A549 (cell line): ENCODE measurements around the gene CCNI. TPM values are rescaled to one million over a fixed set of nuclear protein-coding genes. Genes with fewer than 3 reads are reported as not detected.

Experiments used
- ATAC-seq, 2 experiments: fragments of 200-7000 bp in 1 of 2; fragments of >200 bp in 1 of 2; cut with Nextera tagmentation in 1 of 2; cut with Tn5 transposase in 1 of 2; 3 replicates each; pipeline versions ENCODE4 v1.8.0 to v1.9.1; 2018 to 2020; ENCODE audit warnings: mild to moderate bottlenecking in 1 of 2, moderate library complexity in 1 of 2
- CTCF ChIA-PET: fragments of 300-600 bp; sonication (Branson Sonifier 250); formaldehyde crosslinking; extraction: SDS; loops from one replicate; lab custom pipeline; 2021; ENCODE audit warnings: antibody characterized with exemption, inconsistent platforms; lab: Yijun Ruan, JAX
- POLR2A ChIA-PET: fragments of 350-600 bp; formaldehyde crosslinking; extraction: SDS; loops from one replicate; lab custom pipeline; 2021; ENCODE audit warnings: antibody characterized with exemption, inconsistent platforms; lab: Yijun Ruan, JAX
- DNase-seq, 2 experiments: peaks; one replicate each; pipeline versions ENCODE4 v3.0.0 to v3.0.0-alpha.2; 2011 to 2016; ENCODE audit warnings: low read depth in 1 of 2, low spot score in 1 of 2
- FAIRE-seq: peaks from 2 replicates; lab custom pipeline; 2011; peaks lifted over from hg19 to GRCh38; lab: Jason Lieb, UNC
- H3K27ac ChIP-seq, 2 experiments: fragments of >200 bp; sonication (Bioruptor Twin); formaldehyde crosslinking; 3 replicates each; pipeline ENCODE4 v1.5.1; 2016 to 2017
- H3K4me1 ChIP-seq: fragments of >200 bp; sonication (Bioruptor Twin); formaldehyde crosslinking; 3 replicates; pipeline ENCODE4 v1.6.1; 2016
- H3K4me2 ChIP-seq: fragments of >200 bp; sonication (Bioruptor Twin); formaldehyde crosslinking; 3 replicates; pipeline ENCODE4 v1.6.1; 2016
- H3K4me3 ChIP-seq: fragments of >200 bp; sonication (Bioruptor Twin); formaldehyde crosslinking; 3 replicates; pipeline ENCODE4 v1.5.1; 2016
- H3K9me3 ChIP-seq: fragments of >200 bp; sonication (Bioruptor Twin); formaldehyde crosslinking; 3 replicates; pipeline ENCODE4 v1.6.1; 2016
- BHLHE40 ChIP-seq: IDR thresholded peaks from 2 replicates; pipeline ENCODE4 v1.6.1; 2012; ENCODE audit warnings: low read depth, low read length, inconsistent platforms
- CBX2 ChIP-seq: fragments of 200-600 bp; sonication (generic); IDR thresholded peaks from 2 replicates; pipeline ENCODE4 v1.6.1; 2016; ENCODE audit warnings: low read depth, mild to moderate bottlenecking, borderline replicate concordance
- CEBPB ChIP-seq, 2 experiments: fragments of >200 bp in 1 of 2; sonication (Bioruptor Twin) in 1 of 2; formaldehyde crosslinking in 1 of 2; IDR thresholded peaks; 2 replicates each; pipeline ENCODE4 v1.6.1; 2012 to 2016
- ESRRA ChIP-seq: fragments of 150-350 bp; IDR thresholded peaks from 2 replicates; pipeline ENCODE4 v1.6.1; 2014; ENCODE audit warnings: mild to moderate bottlenecking, low read length, borderline replicate concordance
- FOSB ChIP-seq: fragments of 250-450 bp; sonication (Bioruptor Pico); IDR thresholded peaks from 2 replicates; pipeline ENCODE4 v1.5.0; 2020; ENCODE audit warnings: mild to moderate bottlenecking, moderate library complexity
- FOXS1 ChIP-seq: fragments of 250-450 bp; sonication (Bioruptor Pico); IDR thresholded peaks from 2 replicates; pipeline ENCODE4 v1.5.0; 2020; ENCODE audit warnings: mild to moderate bottlenecking, moderate library complexity
- HEYL ChIP-seq: fragments of 250-450 bp; sonication (Bioruptor Pico); IDR thresholded peaks from 2 replicates; pipeline ENCODE4 v1.8.0; 2021; ENCODE audit warnings: mild to moderate bottlenecking, moderate library complexity
- HOXB13 ChIP-seq: fragments of 250-450 bp; sonication (Bioruptor Pico); IDR thresholded peaks from 2 replicates; pipeline ENCODE4 v1.5.0; 2020; ENCODE audit warnings: low read depth, mild to moderate bottlenecking, moderate library complexity
- JUNB ChIP-seq: fragments of >200 bp; sonication (Bioruptor Twin); formaldehyde crosslinking; IDR thresholded peaks from 2 replicates; pipeline ENCODE4 v1.6.1; 2016
- MAZ ChIP-seq: fragments of 150-350 bp; IDR thresholded peaks from 2 replicates; pipeline ENCODE4 v1.6.1; 2014; ENCODE audit warnings: antibody characterized with exemption, low read depth, low read length, borderline replicate concordance
- MYC ChIP-seq: IDR thresholded peaks from 2 replicates; pipeline ENCODE4 v1.6.1; 2012; ENCODE audit warnings: mild to moderate bottlenecking, inconsistent platforms, low read length, improper control_type of control experiment, borderline replicate concordance
- NPAS2 ChIP-seq: fragments of 250-450 bp; sonication (Bioruptor Pico); IDR thresholded peaks from 2 replicates; pipeline ENCODE4 v1.8.0; 2022; ENCODE audit warnings: mild to moderate bottlenecking, moderate library complexity, borderline replicate concordance
- PHF8 ChIP-seq: fragments of 200-600 bp; sonication (generic); IDR thresholded peaks from 2 replicates; pipeline ENCODE4 v1.6.1; 2016; ENCODE audit warnings: low read depth, mild to moderate bottlenecking, antibody characterized with exemption, moderate library complexity, borderline replicate concordance
- POLR2A ChIP-seq: IDR thresholded peaks from 2 replicates; pipeline ENCODE4 v1.6.1; 2012; ENCODE audit warnings: mild to moderate bottlenecking, low read length
- POLR2AphosphoS2 ChIP-seq: conservative IDR thresholded peaks from 2 replicates; pipeline ENCODE4 v1.6.1; 2012; ENCODE audit warnings: low read length, improper control_type of control experiment, inconsistent platforms
- RAD21 ChIP-seq, 2 experiments: fragments of >200 bp in 1 of 2; sonication (Bioruptor Twin) in 1 of 2; formaldehyde crosslinking in 1 of 2; IDR thresholded peaks in 1 of 2; conservative IDR thresholded peaks in 1 of 2; 2 replicates in 1 of 2; 3 replicates in 1 of 2; pipeline ENCODE4 v1.6.1; 2012 to 2018; ENCODE audit warnings: inconsistent platforms in 1 of 2
- RARB ChIP-seq: fragments of 250-450 bp; sonication (Bioruptor Pico); IDR thresholded peaks from 2 replicates; pipeline ENCODE4 v1.8.0; 2021; ENCODE audit warnings: mild to moderate bottlenecking, moderate library complexity
- RCOR1 ChIP-seq: fragments of 150-350 bp; IDR thresholded peaks from 2 replicates; pipeline ENCODE4 v1.6.1; 2014; ENCODE audit warnings: antibody characterized with exemption, low read length, low read depth
- REST ChIP-seq: fragments of 200-600 bp; sonication (generic); IDR thresholded peaks from 2 replicates; pipeline ENCODE4 v1.6.1; 2016; ENCODE audit warnings: antibody characterized with exemption, mild to moderate bottlenecking, moderate library complexity
- RFX5 ChIP-seq: fragments of 450-650 bp; IDR thresholded peaks from 2 replicates; pipeline ENCODE4 v1.7.1; 2014; ENCODE audit warnings: antibody characterized with exemption, mild to moderate bottlenecking, moderate library complexity
- RNF2 ChIP-seq: fragments of 200-600 bp; sonication (generic); IDR thresholded peaks from 2 replicates; pipeline ENCODE4 v1.6.1; 2016; ENCODE audit warnings: low read depth, mild to moderate bottlenecking, antibody characterized with exemption, moderate library complexity, borderline replicate concordance
- TFCP2L1 ChIP-seq: fragments of 250-450 bp; sonication (Bioruptor Pico); IDR thresholded peaks from 2 replicates; pipeline ENCODE4 v1.5.0; 2021; ENCODE audit warnings: mild to moderate bottlenecking
- TP53 ChIP-seq: fragments of 250-450 bp; sonication (Bioruptor Pico); IDR thresholded peaks from 2 replicates; pipeline ENCODE4 v1.5.0; 2021; ENCODE audit warnings: mild to moderate bottlenecking, moderate library complexity
- ZFP36 ChIP-seq: fragments of 450-650 bp; IDR thresholded peaks from 2 replicates; pipeline ENCODE4 v1.6.1; 2014; ENCODE audit warnings: borderline replicate concordance; ENCODE audit not compliant: partially characterized antibody
- WGBS: methylation state at CpG from one replicate; pipeline ENCODE4 v1.1.6; 2017; ENCODE audit errors: missing lambda C conversion rate; 5-methylcytosine and 5-hydroxymethylcytosine counted together
- polyA plus RNA-seq, 4 experiments: library from polyadenylated mRNA; depleted of rRNA in 3 of 4; stranded (reverse); fragments of >200 nt; fragmentation: RNase III in 1 of 4; extraction: RNeasy Plus Mini Kit Qiagen cat#74134 plus additional on column Dnase treatment in 1 of 4; gene quantifications; 2 replicates in 3 of 4; 3 replicates in 1 of 4; pipeline ENCODE4 v1.2.3, GENCODE V29; 2011 to 2017
- TF ChIP-seq, protein P1 (sequence below): fragments of 250-450 bp; sonication (Bioruptor Pico); IDR thresholded peaks from 2 replicates; pipeline ENCODE4 v1.5.0; 2021; ENCODE audit warnings: mild to moderate bottlenecking, moderate library complexity, borderline replicate concordance
- TF ChIP-seq, protein P2 (sequence below): fragments of 250-450 bp; sonication (Bioruptor Pico); IDR thresholded peaks from 2 replicates; pipeline ENCODE4 v1.5.0; 2020; ENCODE audit warnings: low read depth, mild to moderate bottlenecking, moderate library complexity
- TF ChIP-seq, protein P3 (sequence below): fragments of 150-350 bp; IDR thresholded peaks from 2 replicates; pipeline ENCODE4 v1.6.1; 2014; ENCODE audit warnings: low read depth, mild to moderate bottlenecking, low read length
- TF ChIP-seq, protein P4 (sequence below): IDR thresholded peaks from 2 replicates; pipeline ENCODE4 v1.6.1; 2012

Gene CCNI
- polyA plus RNA-seq, 2 of the 4 experiments (the other 2 are of a cell fraction): 73.8 to 117 TPM

GRCh38 chr4:77002321-77003107 is 73.3 kb downstream of the CCNI start:
- TF ChIP-seq POLR2A (no peak), CBX2 (no peak), PHF8 (no peak), RCOR1 (no peak), FOXS1 (CRISPR knock-in tag) (no peak), BHLHE40 (no peak), HEYL (CRISPR knock-in tag) (no peak), CEBPB (IDR thresholded peaks at IDR 0.05) (no peak), MYC (no peak), MAZ (no peak), HOXB13 (CRISPR knock-in tag) (no peak), TP53 (no peak), FOSB (CRISPR knock-in tag) (no peak), RAD21 (conservative IDR thresholded peaks at IDR 0.05 in 1 of 2, IDR thresholded peaks at IDR 0.05 in 1 of 2) (no peak)
- TF ChIP-seq, protein P1, sequence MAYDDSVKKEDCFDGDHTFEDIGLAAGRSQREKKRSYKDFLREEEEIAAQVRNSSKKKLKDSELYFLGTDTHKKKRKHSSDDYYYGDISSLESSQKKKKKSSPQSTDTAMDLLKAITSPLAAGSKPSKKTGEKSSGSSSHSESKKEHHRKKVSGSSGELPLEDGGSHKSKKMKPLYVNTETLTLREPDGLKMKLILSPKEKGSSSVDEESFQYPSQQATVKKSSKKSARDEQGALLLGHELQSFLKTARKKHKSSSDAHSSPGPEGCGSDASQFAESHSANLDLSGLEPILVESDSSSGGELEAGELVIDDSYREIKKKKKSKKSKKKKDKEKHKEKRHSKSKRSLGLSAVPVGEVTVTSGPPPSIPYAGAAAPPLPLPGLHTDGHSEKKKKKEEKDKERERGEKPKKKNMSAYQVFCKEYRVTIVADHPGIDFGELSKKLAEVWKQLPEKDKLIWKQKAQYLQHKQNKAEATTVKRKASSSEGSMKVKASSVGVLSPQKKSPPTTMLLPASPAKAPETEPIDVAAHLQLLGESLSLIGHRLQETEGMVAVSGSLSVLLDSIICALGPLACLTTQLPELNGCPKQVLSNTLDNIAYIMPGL (CRISPR knock-in tag): no peak
- TF ChIP-seq, protein P2, sequence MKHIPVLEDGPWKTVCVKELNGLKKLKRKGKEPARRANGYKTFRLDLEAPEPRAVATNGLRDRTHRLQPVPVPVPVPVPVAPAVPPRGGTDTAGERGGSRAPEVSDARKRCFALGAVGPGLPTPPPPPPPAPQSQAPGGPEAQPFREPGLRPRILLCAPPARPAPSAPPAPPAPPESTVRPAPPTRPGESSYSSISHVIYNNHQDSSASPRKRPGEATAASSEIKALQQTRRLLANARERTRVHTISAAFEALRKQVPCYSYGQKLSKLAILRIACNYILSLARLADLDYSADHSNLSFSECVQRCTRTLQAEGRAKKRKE: no peak
- TF ChIP-seq, protein P3, sequence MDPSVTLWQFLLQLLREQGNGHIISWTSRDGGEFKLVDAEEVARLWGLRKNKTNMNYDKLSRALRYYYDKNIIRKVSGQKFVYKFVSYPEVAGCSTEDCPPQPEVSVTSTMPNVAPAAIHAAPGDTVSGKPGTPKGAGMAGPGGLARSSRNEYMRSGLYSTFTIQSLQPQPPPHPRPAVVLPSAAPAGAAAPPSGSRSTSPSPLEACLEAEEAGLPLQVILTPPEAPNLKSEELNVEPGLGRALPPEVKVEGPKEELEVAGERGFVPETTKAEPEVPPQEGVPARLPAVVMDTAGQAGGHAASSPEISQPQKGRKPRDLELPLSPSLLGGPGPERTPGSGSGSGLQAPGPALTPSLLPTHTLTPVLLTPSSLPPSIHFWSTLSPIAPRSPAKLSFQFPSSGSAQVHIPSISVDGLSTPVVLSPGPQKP: no peak
- H3K4me2 ChIP-seq: no peak overlapping the region
- ChIA-PET POLR2A (no interaction called here), CTCF (no interaction called here)
- FAIRE-seq (no peak), DNase-seq (no peak), ATAC-seq (no peak)
- no peak overlapping the region for H3K27ac ChIP-seq
- no peaks in the 10 kb centered on the region for H3K4me1 ChIP-seq
- no peaks in the 10 kb centered on the region for H3K9me3 ChIP-seq
- WGBS: 77% methylated on average over 5 of the region's 5 CpGs
- H3K4me3 ChIP-seq: no peak overlapping the region

- TF ChIP-seq POLR2AphosphoS2 (no peak), HEYL (CRISPR knock-in tag) (no peak), PHF8 (no peak), HOXB13 (CRISPR knock-in tag) (no peak), ZFP36 (no peak), RNF2 (no peak), JUNB (no peak), RFX5 (no peak), MYC (no peak), REST (no peak), NPAS2 (CRISPR knock-in tag) (no peak), TFCP2L1 (no peak), ESRRA (no peak), RARB (CRISPR knock-in tag) (no peak)
- TF ChIP-seq, protein P4, sequence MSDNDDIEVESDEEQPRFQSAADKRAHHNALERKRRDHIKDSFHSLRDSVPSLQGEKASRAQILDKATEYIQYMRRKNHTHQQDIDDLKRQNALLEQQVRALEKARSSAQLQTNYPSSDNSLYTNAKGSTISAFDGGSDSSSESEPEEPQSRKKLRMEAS: no peak
- TF ChIP-seq, protein P2: no peak
- POLR2A ChIA-PET: no interaction called here
- no peak for DNase-seq
- Histone ChIP-seq H3K9me3 (no peaks in the 10 kb centered on the region), H3K27ac (no peak overlapping the region), H3K4me1 (no peaks in the 10 kb centered on the region), H3K4me2 (no peak overlapping the region), H3K4me3 (no peak overlapping the region)
- ATAC-seq: no peak
- CTCF ChIA-PET: no interaction called here
- no peak for FAIRE-seq
- 87% methylated on average over 1 of the region's 1 CpG for WGBS
Observed at GRCh38 chr4:77001907-77002306, 73.9 kb downstream of the CCNI start.
